Stimulated activated CD8-positive, alpha-beta memory T cell treated with anti-CD3 and anti-CD28 coated beads, Interleukin-7, amount 100 ng/mL, for 1 hour (primary cell): ENCODE data around the gene MAN1A1.

Experiments used
- DNase-seq, 2 donors: peaks; one replicate each; pipeline ENCODE4 v3.0.0-alpha.2; 2020; ENCODE audit warnings: low read depth in 2 of 2

MAN1A1 gene

DNA sequence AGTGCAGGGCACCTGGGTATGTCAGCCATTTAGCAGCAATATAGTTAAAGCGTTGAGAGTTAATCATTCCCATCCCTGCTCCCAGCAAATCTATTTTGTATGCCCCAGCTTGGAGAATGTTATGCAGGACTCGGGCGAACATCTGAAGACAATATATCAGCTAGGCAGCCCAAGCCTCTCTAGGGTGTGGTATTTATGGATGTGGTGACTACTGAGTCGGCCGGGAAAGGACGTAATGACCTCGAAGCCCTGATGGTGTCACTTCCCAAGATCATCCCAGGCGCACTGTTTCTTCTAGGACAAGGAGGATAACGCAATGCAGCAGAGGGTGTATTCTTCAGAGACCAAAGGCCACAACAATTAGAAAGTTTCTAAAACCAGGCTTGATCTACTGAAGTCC lies 207.5 kb downstream of the MAN1A1 start:
- DNase-seq, result no peak

DNA sequence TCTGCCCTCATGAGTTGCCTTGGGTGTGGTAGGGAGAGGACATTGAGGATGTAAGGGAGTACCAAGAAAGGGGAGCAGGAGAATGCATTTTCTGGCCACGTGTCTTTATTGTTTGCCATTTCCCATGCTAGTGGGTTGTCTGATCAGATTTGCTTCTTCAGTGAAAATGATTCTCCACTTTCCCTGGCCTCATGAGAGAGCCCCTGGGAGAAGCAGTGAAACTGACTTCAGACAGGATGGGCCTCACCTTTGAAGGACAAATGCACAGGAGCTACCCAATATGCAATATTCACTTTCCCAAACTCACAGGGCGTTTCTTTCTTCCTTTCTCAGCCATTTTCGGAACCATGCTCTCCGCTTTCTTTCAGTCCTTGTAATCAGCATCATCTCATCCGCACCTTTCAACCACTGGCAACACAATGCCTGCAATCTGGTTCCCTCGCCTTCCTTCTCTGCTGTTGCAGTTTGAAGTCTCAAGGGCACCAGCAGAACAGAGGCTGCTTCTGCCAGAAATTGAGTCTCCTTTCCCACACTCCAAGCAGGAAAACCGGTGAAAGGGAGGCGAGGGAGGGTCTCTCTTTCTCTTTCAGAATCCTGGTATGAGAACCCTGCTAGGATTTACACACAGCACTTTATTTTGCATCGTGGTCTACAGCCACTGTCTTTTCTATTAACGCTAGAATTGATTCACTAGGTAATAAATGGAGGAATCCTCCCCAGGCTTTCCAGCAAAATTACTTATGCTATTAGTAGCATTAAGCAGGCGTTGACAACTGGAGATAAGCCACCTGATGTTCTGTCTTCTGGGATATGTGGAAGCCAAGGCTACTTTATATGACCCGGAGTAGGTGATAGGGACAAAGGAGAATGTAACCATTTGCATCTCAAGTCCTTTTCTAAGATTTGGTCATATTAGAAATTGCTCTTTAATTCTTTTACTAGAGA lies 209.1 kb downstream of the MAN1A1 start:
- DNase-seq, result no peak

DNA sequence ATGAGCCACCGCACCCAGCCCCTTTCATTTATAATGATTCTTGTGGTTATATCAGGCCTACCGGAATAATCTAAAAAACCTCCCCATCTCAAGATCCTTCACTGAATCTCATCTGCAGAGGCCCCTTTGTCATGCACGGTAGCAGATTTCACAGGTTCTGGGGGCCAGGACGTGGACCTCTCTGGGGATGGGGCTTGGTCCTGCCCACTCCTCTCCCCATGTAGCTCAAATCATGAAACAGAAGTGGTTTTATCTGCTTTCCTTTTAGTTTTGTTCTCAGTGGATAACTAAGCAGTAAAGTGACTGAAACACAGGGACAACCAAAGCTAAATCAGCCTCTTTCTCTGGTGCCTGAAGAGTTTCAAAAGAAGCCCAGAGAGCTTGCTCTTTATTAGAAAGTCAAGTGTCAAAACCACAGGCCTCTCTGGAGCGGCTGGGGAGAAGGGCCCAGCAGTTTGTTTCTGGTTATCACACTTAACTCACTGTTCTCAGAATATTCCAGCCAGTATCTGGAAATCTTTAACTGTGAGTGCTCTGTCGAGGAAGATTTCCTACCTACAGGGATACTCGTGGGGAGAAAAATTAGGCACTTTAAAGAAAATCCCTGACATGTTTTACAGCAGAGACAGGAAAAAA lies 210.5 kb downstream of the MAN1A1 start:
- DNase-seq, result no peak

DNA sequence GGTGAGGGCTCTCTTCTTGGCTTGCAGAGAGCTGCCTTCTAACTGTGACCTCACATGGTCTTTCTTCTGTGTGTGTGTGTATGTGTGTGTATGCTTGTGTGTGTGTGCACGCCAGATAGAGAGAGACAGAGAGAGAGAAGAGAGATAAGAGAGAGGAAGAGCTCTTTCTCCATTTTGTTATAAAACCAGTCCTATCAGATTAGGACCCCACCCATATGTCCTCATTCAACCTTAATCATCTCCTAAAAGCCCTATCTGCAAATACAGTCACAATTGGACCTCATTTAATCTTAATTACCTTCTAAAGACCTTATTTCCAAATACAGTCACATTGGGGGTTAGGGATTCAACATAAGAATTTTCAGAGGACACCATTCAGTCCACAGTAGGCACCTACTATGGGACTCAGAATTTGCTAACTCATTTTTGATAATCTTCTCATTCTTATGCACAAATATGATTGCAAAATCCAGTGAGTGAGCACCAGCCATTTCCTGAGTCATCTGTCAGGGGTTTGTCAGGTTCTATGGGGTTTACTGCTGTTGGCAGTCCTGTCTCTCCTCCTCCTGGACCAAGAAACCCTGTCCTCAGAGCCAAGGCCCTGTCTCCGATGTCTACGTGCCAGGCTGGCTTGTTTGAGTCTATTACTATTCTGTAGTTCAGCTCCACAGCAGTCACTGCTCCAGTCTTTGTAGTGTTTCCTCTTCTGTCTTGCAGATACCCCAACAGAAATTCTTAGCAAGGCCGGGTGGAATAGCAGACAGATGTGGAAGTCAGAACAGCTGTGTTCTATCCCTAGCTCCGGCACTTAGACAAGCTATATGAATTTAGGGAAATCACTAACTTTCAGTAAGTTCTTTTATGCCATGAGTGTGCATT lies 212.1 kb downstream of the MAN1A1 start:
- DNase-seq, result no peak

DNA sequence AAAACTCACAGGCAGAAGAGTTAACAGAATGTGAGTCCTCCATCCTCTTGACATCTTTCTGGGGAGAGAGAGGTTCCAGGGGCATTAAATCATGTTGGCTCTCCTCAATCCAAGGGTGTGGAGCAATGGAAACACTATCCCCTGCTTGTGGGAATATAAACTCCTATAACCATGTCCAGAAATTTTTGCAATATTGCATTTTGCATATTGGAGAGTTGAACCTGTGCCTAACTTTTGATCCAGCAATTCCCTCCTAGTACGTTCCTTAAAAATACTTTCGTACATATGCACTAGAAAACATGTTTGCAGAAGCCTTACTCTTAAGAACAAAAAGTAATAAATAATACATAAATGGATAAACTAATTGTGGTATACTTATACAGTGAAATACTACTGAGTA lies 214.8 kb downstream of the MAN1A1 start:
- DNase-seq, result no peak

DNA sequence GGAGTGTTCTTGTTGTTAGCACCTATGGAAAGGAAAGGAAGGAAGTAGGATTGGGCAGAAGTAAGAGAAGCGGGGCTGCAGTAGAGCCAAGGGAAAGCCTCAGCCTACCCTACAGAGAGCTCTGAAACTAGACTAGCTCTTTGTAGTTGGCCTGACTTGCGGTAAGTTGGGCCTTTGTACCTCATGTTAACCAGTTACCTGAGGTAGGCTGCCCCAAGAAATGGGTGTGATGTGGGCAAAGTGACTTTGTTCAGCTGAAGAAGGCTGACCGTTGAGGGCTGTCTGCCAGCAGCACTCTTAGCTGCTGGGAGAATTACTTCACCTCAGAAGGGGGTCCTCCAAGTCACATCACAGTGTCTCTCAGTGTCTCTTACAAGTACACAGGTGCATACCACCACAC lies 216.2 kb downstream of the MAN1A1 start:
- DNase-seq, result no peak

DNA sequence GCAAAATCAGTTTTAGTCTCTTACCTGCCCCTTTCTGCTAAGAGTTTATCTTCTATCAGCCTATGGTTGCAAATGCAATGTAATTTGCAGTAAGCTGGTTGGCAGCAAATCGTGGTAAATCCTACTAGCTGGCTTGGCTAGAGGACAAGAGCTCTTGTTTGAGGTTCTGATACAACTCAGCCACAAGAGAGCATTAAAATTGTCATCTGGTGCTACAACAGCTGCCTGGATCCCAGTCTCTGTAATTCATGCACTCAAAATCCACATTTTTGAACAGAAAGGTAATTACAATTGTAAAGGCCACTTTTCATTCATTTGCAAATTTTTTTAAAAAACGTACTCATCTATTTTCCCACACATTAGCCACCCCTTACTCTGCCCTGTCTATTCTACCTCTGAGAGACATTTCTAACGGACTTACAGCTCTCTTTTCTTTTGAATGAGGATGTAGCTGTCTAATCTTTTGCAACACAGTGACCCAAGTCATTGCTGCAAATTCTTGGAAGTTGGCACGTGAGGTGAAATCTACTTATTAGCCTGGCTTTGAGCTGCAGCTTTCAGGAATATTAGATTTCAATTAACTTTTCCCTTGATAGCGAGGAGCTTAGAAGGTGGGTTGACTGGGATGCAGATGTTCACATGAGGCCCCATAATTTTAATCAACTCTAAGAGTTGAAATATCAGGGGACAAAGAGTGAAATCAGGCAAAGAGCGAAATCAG lies 217.1 kb downstream of the MAN1A1 start:
- DNase-seq, result no peak

DNA sequence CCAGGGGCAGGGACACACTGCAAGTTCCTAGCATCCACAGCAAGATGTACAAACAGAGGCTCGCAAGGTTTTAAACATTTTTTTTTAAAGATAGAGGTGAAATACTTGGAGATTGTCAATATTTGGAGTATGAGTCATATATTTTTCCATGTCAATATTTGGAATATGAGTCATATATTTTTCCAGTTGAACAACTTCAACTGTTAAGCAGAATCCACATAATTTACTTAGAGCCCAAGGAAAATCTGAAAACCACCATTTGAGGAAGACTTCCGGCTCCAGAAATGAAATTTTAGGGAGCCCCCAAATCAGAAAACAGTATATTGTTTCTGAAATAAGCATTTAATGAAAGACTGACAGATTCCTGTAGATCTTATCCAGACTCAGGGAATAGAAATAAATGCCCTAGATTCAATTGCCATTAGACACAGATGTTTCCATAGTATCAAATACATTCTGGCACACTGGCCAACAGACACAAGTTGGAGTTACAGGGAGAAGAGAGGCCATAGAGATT lies 219.5 kb downstream of the MAN1A1 start:
- DNase-seq, result no peak

DNA sequence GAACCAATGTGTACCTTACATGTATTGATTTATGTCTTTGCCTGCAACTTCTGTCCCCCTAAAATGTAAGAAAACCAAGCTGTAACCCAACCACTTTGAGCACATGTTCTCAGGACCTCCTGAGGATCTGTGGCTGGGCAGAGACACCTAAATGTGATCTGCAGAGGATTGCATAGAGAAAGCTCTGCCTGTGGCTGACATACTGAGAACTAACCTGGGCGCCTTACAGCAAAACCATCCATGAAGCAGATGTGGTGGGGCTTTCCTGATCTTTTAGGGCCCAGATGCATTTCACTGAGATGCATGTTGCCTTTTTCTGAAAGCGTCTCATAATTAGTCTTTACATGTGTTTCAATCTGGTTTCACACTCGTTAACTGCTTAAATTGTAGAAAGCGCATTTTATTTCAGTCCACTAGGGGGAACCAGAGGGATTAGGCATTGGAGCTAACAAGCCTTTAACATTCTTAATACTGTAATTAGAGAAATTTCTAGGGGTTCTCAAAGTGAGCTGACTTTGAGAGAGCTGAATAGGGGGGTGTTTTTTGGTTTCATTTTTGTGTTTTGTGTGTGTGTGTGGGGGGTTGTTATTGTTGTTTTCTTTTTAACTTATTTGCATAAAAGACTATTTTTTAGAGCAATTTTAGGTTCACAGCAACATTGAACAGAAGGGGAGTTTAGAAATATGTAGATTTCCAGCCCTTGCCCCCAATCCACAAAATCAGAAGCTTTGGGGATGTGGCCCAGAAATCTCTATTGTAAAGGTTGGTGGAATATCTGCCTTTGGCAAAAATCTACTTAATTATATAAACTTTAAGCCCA lies 220.2 kb downstream of the MAN1A1 start:
- DNase-seq, result no peak

DNA sequence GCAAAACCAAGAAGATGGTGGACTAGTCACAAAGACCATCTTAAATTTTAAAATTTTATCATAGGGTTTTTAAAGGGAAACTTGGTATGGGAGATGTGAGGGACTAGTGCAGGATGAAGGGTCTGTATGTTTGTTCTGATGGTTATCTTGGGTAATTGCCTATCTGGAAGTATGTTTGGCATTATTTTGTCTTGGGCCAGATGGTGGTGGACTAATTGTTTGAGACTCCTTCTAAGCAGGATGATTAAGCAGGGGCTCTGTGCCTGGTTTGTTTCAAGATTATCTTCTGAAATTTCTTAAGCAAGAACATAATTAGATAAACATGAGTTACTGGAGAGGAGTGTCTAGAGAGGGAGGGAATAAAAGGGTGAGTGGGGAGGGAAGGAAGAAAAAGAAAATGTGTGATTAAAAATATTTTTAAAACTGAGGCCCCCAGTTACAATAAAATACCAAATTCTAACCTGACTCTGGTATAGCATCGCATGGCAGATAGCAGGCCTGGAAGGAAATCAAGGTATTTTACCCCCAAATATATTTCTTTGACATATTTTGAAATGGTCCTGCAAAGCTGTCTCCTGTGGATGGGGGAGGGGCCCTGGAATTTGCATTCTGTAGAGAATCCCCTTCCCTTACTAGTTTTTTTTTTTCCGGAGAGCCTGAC lies 221.2 kb downstream of the MAN1A1 start:
- no peak for DNase-seq

DNA sequence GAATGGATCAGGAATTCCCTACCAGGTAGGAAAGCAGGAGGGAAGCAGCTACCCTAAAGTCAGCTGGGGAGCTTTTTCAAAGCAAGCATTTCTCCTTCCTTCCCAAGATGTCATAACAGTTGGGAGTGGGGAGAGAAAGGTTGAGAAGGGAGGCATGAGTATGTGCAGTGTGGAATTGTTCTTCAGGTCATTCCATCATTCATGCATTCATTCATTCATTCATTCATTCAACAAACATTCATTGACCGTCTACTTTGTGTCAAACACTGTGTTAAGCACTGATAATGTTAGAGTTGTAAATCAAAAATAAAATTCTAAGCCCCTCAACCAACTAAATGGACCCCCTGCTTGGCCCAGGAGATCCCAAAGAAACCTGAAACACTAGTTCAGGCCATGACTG lies 221.9 kb downstream of the MAN1A1 start:
- no peak for DNase-seq
